ENCODE measurements around the gene ZNF862. TPM values are rescaled to one million over a fixed set of nuclear protein-coding genes. Genes with fewer than 3 reads are reported as not detected.

ZNF862 gene
- total RNA-seq, 2 donors from 2014 or later = 11.4 to 17.3 TPM

DNA sequence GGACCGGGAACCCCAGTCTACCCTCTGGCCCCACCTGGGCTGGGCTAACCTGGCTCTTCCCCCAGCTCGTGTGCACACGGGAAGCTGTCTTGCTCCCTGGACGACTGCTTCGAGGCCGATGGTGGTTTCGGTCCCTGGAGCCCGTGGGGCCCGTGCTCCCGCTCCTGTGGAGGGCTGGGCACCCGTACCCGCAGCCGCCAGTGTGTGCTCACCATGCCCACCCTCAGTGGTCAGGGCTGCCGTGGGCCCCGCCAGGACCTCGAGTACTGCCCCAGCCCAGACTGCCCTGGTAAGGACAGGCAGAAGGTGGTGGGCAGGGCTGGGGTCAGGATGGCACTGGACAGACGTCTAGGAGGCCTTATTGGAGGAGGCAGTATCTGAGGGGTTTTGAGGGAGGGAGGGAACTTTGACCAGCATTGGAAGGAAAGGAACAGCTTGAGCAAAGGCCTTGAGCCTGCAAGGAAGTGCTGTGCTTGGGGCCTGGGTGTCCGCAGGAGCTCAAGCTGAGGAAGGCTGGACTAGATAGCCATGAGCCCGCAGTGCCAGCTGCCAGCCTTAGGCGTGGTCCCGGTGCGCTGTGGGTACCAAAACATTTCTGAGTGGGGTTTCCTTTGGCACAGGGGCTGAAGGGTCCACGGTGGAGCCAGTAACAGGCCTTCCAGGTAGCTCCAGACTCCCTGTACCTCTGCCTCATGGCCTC lies 20.2 kb upstream of the ZNF862 start:
- TF ChIP-seq, protein P1, sequence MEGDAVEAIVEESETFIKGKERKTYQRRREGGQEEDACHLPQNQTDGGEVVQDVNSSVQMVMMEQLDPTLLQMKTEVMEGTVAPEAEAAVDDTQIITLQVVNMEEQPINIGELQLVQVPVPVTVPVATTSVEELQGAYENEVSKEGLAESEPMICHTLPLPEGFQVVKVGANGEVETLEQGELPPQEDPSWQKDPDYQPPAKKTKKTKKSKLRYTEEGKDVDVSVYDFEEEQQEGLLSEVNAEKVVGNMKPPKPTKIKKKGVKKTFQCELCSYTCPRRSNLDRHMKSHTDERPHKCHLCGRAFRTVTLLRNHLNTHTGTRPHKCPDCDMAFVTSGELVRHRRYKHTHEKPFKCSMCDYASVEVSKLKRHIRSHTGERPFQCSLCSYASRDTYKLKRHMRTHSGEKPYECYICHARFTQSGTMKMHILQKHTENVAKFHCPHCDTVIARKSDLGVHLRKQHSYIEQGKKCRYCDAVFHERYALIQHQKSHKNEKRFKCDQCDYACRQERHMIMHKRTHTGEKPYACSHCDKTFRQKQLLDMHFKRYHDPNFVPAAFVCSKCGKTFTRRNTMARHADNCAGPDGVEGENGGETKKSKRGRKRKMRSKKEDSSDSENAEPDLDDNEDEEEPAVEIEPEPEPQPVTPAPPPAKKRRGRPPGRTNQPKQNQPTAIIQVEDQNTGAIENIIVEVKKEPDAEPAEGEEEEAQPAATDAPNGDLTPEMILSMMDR (IDR thresholded peaks at IDR 0.05) = no peak
- ATAC-seq (ENCODE audit: insufficient number of reproducible peaks, low FRiP score, low read depth) (no peak), DNase-seq (ENCODE audit: low spot score) (no peak)

DNA sequence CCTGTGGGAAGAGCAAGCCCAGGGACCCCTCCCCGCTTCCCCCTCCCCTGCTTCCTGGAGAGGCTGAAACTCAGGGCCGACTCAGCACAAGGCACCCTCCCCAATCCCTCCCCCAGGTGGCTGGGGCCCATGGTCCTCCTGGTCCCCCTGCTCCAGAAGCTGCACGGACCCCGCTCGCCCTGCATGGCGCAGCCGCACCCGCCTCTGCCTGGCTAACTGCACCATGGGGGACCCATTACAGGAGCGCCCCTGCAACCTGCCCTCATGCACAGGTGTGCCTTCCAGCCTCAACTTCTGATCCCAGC lies 19.7 kb upstream of the ZNF862 start:
- Histone ChIP-seq H3K4me3 (no peak overlapping the region), H3K9me3 (no peaks in the 10 kb centered on the region), H3K4me1 (ENCODE audit: control insufficient read depth in 1 of 2, low read depth in 2 of 2) (no peaks in the 10 kb centered on the region), H3K27me3 (replicated peaks; ENCODE audit: insufficient read depth) (no peaks in the 10 kb centered on the region), H3K36me3 (no peaks in the 10 kb centered on the region), H3K27ac (no peak overlapping the region)
- TF ChIP-seq, protein P1 (IDR thresholded peaks at IDR 0.05) = no peak
- no peak for ATAC-seq (ENCODE audit: insufficient number of reproducible peaks, low FRiP score, low read depth)
- DNase-seq (ENCODE audit: low spot score) = no peak

More for the DNA sequence above, 20.2 kb upstream of the ZNF862 start:
- Histone ChIP-seq H3K36me3 (no peaks in the 10 kb centered on the region), H3K9me3 (no peaks in the 10 kb centered on the region), H3K27ac (no peak overlapping the region), H3K27me3 (replicated peaks; ENCODE audit: insufficient read depth) (no peaks in the 10 kb centered on the region), H3K4me3 (no peak overlapping the region), H3K4me1 (ENCODE audit: control insufficient read depth in 1 of 2, low read depth in 2 of 2) (no peaks in the 10 kb centered on the region)

DNA sequence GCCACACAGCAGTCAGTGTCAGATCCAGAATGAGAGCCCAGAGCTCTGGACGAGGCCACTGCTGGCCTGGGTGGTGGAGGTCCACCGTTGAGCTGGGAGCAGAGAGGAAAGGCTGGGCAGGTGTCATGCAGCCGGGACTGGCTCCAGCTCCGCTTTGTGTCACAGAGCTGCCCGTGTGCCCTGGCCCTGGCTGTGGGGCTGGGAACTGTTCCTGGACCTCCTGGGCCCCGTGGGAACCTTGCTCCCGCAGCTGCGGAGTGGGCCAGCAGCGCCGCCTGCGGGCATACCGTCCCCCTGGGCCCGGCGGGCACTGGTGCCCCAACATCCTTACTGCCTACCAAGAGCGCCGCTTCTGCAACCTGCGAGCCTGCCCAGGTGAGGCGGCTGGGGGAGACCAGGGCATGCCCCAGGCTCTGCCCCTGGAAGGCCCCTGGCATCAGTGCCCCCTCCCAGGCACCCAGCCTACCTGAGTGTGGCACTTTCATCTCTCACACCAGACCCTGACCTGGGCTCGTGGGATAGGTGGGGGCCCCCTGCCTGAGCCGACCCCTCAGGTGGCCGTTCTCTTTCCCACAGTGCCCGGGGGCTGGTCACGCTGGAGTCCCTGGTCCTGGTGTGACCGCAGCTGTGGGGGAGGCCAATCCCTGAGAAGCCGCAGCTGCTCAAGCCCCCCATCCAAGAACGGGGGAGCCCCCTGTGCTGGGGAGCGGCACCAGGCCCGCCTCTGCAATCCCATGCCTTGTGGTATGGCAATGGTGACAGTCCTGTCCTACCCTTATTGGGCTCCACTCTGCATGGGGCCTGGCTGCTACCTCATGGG lies 18.8 kb upstream of the ZNF862 start:
- no peaks in the 10 kb centered on the region for H3K4me1 ChIP-seq (ENCODE audit: control insufficient read depth in 1 of 2, low read depth in 2 of 2)
- no peaks in the 10 kb centered on the region for H3K9me3 ChIP-seq
- H3K36me3 ChIP-seq = no peaks in the 10 kb centered on the region
- H3K27ac ChIP-seq = no peak overlapping the region
- no peaks in the 10 kb centered on the region for H3K27me3 ChIP-seq (replicated peaks; ENCODE audit: insufficient read depth)
- H3K4me3 ChIP-seq = no peak overlapping the region
- DNase-seq (ENCODE audit: low spot score) (no peak), ATAC-seq (ENCODE audit: insufficient number of reproducible peaks, low FRiP score, low read depth) (no peak)
- TF ChIP-seq, protein P1 (IDR thresholded peaks at IDR 0.05) = no peak

DNA sequence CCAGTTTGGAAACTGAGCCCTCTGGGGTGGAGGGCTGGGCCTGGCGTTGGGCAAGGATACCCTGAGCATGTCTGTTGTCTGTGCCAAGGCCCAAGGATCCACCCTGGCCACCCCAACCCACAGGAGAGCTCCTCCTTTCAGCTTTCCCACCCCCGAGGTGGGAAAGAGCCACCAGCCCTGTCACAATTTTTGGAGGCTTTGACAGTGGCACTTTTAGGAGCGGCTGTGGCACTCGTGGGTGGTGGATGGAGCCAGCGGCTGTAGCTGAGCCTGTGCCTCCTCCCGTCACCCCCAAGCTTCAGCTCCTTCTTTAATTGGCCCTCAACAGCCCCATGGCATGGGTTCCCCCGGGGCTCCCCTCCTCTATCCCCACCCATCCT lies 18.2 kb upstream of the ZNF862 start:
- TF ChIP-seq, protein P1 (IDR thresholded peaks at IDR 0.05) = no peak
- H3K4me1 ChIP-seq (ENCODE audit: control insufficient read depth in 1 of 2, low read depth in 2 of 2) = no peaks in the 10 kb centered on the region
- DNase-seq (ENCODE audit: low spot score) = no peak

DNA sequence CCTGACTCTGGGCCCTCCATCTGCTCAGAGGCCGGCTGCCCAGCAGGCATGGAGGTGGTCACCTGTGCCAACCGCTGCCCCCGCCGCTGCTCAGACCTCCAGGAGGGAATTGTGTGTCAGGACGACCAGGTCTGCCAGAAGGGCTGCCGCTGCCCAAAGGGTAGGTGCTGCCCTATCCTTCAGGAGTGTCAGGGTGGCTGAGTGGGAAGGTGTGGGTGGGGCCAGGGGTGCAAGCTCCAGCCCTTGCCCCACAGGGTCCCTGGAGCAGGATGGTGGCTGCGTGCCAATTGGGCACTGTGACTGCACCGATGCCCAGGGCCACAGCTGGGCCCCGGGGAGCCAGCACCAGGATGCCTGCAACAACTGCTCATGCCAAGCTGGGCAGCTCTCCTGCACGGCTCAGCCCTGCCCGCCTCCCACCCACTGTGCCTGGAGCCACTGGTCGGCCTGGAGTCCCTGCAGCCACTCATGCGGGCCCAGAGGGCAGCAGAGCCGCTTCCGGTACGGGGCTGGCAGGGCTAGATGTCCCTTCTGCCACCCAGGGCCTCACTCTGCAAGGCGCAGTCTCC lies 17.5 kb upstream of the ZNF862 start:
- H3K4me3 ChIP-seq = no peak overlapping the region
- H3K27ac ChIP-seq = no peak overlapping the region
- H3K36me3 ChIP-seq = no peaks in the 10 kb centered on the region
- H3K4me1 ChIP-seq (ENCODE audit: control insufficient read depth in 1 of 2, low read depth in 2 of 2) = no peaks in the 10 kb centered on the region
- no peaks in the 10 kb centered on the region for H3K9me3 ChIP-seq
- no peak for DNase-seq (ENCODE audit: low spot score)
- no peaks in the 10 kb centered on the region for H3K27me3 ChIP-seq (replicated peaks; ENCODE audit: insufficient read depth)
- TF ChIP-seq, protein P1 (IDR thresholded peaks at IDR 0.05) = no peak
- no peak for ATAC-seq (ENCODE audit: insufficient number of reproducible peaks, low FRiP score, low read depth)

More for the DNA sequence above, 18.2 kb upstream of the ZNF862 start:
- Histone ChIP-seq H3K4me3 (no peak overlapping the region), H3K36me3 (no peaks in the 10 kb centered on the region), H3K27me3 (replicated peaks; ENCODE audit: insufficient read depth) (no peaks in the 10 kb centered on the region), H3K9me3 (no peaks in the 10 kb centered on the region), H3K27ac (no peak overlapping the region)
- ATAC-seq (ENCODE audit: insufficient number of reproducible peaks, low FRiP score, low read depth) = no peak
